Naive thymus-derived CD4-positive, alpha-beta T cell (primary cell): ENCODE data around the gene EXOSC10. TPM values are rescaled to one million over a fixed set of nuclear protein-coding genes. Genes with fewer than 3 reads are reported as not detected.

Experiments
- ATAC-seq: fragments of 150-1000 bp; cut with Tn5 transposase; 2 replicates; pipeline ENCODE4 v1.10.0; 2021; ENCODE audit warnings: mild to moderate bottlenecking, moderate library complexity
- CTCF ChIA-PET: fragments of 350-600 bp; sonication (Branson Sonifier 250); formaldehyde crosslinking; loops from one replicate; lab custom pipeline; 2021; ENCODE audit warnings: antibody characterized with exemption; lab: Charles Lee
- POLR2A ChIA-PET: fragments of 350-600 bp; sonication (Branson Sonifier 250); formaldehyde crosslinking; loops from one replicate; lab custom pipeline; 2021; ENCODE audit warnings: antibody characterized with exemption, inconsistent platforms; lab: Charles Lee
- DNase-seq, 9 donors: peaks; one replicate each; pipeline versions ENCODE4 v3.0.0 to v3.0.0-alpha.2; 2020 to 2022; ENCODE audit warnings: mixed read lengths in 1 of 9
- H3K27ac ChIP-seq: one replicate; pipeline ENCODE4 v1.7.0; 2013; ENCODE audit warnings: mild to moderate bottlenecking, low read depth, low read length, moderate library complexity
- H3K27me3 ChIP-seq, 2 donors: one replicate each; pipeline ENCODE4 v1.7.0; 2013; ENCODE audit warnings: low read length in 2 of 2, mild to moderate bottlenecking in 2 of 2, moderate library complexity in 2 of 2; ENCODE audit not compliant: control insufficient read depth in 2 of 2, insufficient read depth in 2 of 2
- H3K36me3 ChIP-seq, 3 experiments: 1 replicate in 2 of 3; 2 replicates in 1 of 3; pipeline ENCODE4 v1.7.0; 2013; ENCODE audit warnings: low read length in 3 of 3, mild to moderate bottlenecking in 3 of 3, moderate library complexity in 1 of 3; ENCODE audit not compliant: insufficient read depth in 3 of 3, control insufficient read depth in 2 of 3
- H3K4me1 ChIP-seq, 2 donors: one replicate each; pipeline ENCODE4 v1.7.0; 2013; ENCODE audit warnings: low read length in 2 of 2, mild to moderate bottlenecking in 2 of 2, moderate library complexity in 1 of 2; ENCODE audit not compliant: control insufficient read depth in 2 of 2, insufficient read depth in 2 of 2
- H3K4me3 ChIP-seq: 2 replicates; pipeline ENCODE4 v1.7.0; 2013; ENCODE audit warnings: mild to moderate bottlenecking, low read length
- H3K9me3 ChIP-seq, 3 experiments: 1 replicate in 2 of 3; 2 replicates in 1 of 3; pipeline ENCODE4 v1.7.0; 2013; ENCODE audit warnings: low read length in 3 of 3; ENCODE audit not compliant: control insufficient read depth in 2 of 3
- H3K27ac Mint-ChIP-seq, 9 donors: one replicate each; pipeline ENCODE4 v1.8.0; 2020 to 2022; ENCODE audit warnings: mixed read lengths in 9 of 9, mild to moderate bottlenecking in 8 of 9, moderate library complexity in 5 of 9, inconsistent platforms in 2 of 9
- H3K27me3 Mint-ChIP-seq, 5 donors: one replicate each; pipeline ENCODE4 v1.8.0; 2021 to 2022; ENCODE audit warnings: mixed read lengths in 5 of 5, mild to moderate bottlenecking in 1 of 5
- H3K36me3 Mint-ChIP-seq, 5 donors: one replicate each; pipeline ENCODE4 v1.8.0; 2020 to 2022; ENCODE audit warnings: mixed read lengths in 5 of 5, mild to moderate bottlenecking in 3 of 5, inconsistent platforms in 1 of 5
- H3K4me1 Mint-ChIP-seq, 7 donors: one replicate each; pipeline ENCODE4 v1.8.0; 2020 to 2022; ENCODE audit warnings: mixed read lengths in 7 of 7, mild to moderate bottlenecking in 3 of 7, inconsistent platforms in 1 of 7
- H3K4me3 Mint-ChIP-seq, 10 donors: one replicate each; pipeline ENCODE4 v1.8.0; 2020 to 2022; ENCODE audit warnings: mild to moderate bottlenecking in 10 of 10, mixed read lengths in 10 of 10, moderate library complexity in 6 of 10, inconsistent platforms in 2 of 10
- H3K9me3 Mint-ChIP-seq, 11 donors: one replicate each; pipeline ENCODE4 v1.8.0; 2020 to 2022; ENCODE audit warnings: mixed read lengths in 11 of 11, mild to moderate bottlenecking in 4 of 11, inconsistent platforms in 1 of 11, moderate library complexity in 1 of 11
- intact Hi-C, 2 donors: fragments of 100-400 bp; cut with micrococcal nuclease; formaldehyde crosslinking; loops; one replicate each; pipeline ENCODE4 v1.15.1; 2023
- polyA plus RNA-seq, 2 donors: library from polyadenylated mRNA; unstranded; fragments of 300-500 nt; fragmentation: Illumina TruSeq; gene quantifications; one replicate each; pipeline ENCODE4 v1.2.3, GENCODE V29; 2021
- total RNA-seq, 6 experiments: library from RNA in 5 of 6; stranded (reverse) in 5 of 6; gene quantifications; 1 replicate in 5 of 6; 2 replicates in 1 of 6; pipeline ENCODE4 v1.2.3 and lab custom pipeline; 2021 to 2026

The EXOSC10 gene
- total and polyA plus RNA-seq, 7 experiments from 2014 or later, result 33.9 to 83.4 (median 80.0) TPM

DNA sequence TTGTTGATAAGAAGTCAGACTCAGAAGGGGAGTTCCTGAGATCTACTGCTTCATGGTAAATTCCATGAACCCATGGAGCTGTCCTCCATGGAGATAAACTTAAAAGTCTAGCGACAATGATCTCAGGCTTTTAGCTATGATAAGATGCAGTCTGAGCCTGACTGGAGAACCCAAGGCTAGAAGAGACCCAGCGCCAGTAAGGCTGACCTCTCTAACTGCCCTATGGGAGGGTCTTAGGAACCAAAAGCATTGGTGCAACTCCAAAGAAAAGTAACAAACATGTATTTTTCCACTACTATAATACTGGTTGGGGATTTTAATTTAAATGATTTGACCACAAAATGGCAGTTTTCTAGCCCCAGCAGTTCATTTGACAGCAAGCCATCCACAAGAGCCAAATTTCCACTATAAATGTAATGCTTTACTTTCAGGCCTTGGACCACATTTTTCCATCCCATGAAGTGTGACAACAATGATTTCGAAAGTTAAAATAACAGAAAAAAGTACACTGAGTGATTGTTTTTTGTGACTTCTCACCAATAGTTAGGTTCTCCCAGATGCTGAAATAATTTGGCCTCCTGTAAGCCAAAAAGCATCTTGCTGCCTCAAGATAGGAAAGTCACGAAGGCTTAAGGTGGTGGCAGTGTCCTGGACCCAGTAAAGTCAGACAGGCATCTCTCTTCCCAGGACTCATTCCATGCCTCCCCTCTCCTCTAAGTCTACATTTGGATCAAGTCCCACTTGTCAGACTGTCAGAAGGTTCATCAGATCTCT is 43.1 kb upstream of the EXOSC10 start:
- H3K36me3 Mint-ChIP-seq, result peaks cover 14 to 65% (median 15%) of the 10 kb centered on the region in 5 donors
- Histone ChIP-seq H3K4me1 (no peaks in the 10 kb centered on the region), H3K36me3 (peaks cover 18 to 80% (median 34%) of the 10 kb centered on the region in 3 experiments)

DNA sequence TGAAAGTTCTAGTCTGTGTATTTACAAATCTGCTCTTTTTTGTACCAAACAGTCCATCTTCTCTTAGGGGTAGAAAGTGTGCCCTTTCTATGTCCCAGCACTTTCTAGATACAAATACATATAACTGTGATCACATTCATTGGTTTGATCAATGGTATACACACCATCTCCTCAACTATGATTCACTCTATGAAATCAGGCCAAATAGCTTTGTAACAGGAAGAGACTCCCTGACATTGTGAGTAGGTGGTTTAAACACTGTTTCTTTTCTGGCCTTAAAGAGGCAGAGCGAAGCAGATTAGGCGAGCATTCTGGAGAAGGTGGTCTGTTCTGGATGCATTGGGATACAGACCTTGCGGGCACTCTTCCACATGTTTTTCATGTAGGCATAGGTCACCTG is 39.3 kb upstream of the EXOSC10 start:
- Histone ChIP-seq H3K9me3 (no peaks in the 10 kb centered on the region), H3K4me1 (no peaks in the 10 kb centered on the region), H3K27me3 (no peaks in the 10 kb centered on the region), H3K4me3 (no peak overlapping the region), H3K27ac (no peak overlapping the region), H3K36me3 (peaks cover 9 to 66% (median 10%) of the 10 kb centered on the region in 3 experiments)
- Mint-ChIP-seq H3K36me3 (peaks cover 15 to 46% (median 19%) of the 10 kb centered on the region in 5 donors), H3K9me3 (no peaks in the 10 kb centered on the region), H3K4me1 (peaks cover 0 to 5% (median 0%) of the 10 kb centered on the region in 7 donors), H3K27me3 (no peaks in the 10 kb centered on the region), H3K27ac (no peak overlapping the region), H3K4me3 (no peak overlapping the region)
- DNase-seq, result no peak
- ChIA-PET POLR2A (no interaction called here), CTCF (no interaction called here)
- intact Hi-C loops, result no loop called here
- ATAC-seq, result no peak

More for the DNA sequence above, 43.1 kb upstream of the EXOSC10 start:
- Mint-ChIP-seq H3K27me3 (no peaks in the 10 kb centered on the region), H3K4me3 (no peak overlapping the region), H3K4me1 (peaks cover 0 to 5% (median 0%) of the 10 kb centered on the region in 7 donors), H3K9me3 (no peaks in the 10 kb centered on the region), H3K27ac (no peak overlapping the region)
- ATAC-seq (no peak), DNase-seq (no peak)
- Histone ChIP-seq H3K9me3 (no peaks in the 10 kb centered on the region), H3K27ac (no peak overlapping the region), H3K4me3 (no peak overlapping the region), H3K27me3 (no peaks in the 10 kb centered on the region)
- CTCF ChIA-PET, result no interaction called here
- intact Hi-C loops, result no loop called here
- POLR2A ChIA-PET, result no interaction called here

DNA sequence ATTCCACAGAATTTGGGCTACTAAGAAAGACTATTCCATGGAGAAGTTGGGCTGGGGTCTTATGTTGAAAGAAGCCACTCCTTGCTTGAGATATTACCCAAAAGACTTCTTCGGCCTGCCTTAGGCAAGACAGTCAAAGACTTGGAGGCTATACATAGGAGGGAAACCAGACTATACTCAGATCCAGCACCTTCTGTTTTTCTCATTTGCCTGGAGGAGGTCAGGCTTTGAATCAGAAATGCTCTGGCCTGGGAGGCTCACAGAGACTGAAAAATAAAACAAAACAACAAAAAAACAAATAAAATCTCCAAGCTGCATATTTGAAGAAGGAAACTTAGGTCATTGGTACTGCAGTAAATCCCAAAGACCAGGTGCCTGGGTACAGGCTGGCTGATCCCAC is 38.4 kb upstream of the EXOSC10 start:
- intact Hi-C loops, result no loop called here
- DNase-seq (no peak), ATAC-seq (no peak)
- Mint-ChIP-seq H3K36me3 (peaks cover 7 to 46% (median 19%) of the 10 kb centered on the region in 5 donors), H3K27ac (no peak overlapping the region), H3K9me3 (no peaks in the 10 kb centered on the region), H3K27me3 (no peaks in the 10 kb centered on the region), H3K4me1 (no peaks in the 10 kb centered on the region), H3K4me3 (no peak overlapping the region)
- no peak overlapping the region for H3K4me3 ChIP-seq
- H3K4me1 ChIP-seq, result no peaks in the 10 kb centered on the region
- no peaks in the 10 kb centered on the region for H3K9me3 ChIP-seq
- POLR2A ChIA-PET, result no interaction called here
- CTCF ChIA-PET, result interaction anchor here (0.6 kb wide), 1 partner anchor 1962 kb away, joined by 3 read pairs; no protein-coding TSS in a partner anchor
- H3K27ac ChIP-seq, result no peak overlapping the region
- H3K27me3 ChIP-seq, result no peaks in the 10 kb centered on the region
- H3K36me3 ChIP-seq, result peaks cover 5 to 66% (median 10%) of the 10 kb centered on the region in 3 experiments

DNA sequence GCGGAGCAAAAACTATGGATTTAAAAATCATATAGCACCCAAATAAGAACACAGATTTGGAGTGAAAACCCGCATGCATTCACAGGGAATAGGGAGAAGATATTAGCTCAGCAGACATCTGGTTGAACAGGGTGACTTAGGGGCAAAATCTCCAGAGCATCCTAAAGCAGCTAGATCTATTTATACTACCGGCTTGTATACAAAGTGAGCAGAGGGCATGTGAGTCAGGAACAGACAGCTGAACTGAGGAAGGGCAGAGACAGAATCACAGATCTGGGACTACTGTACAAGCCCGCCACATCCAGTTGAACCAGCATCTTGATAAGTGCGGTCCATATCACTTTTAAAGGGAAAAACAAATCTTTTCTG is 35.2 kb upstream of the EXOSC10 start:
- Mint-ChIP-seq H3K4me1 (no peaks in the 10 kb centered on the region), H3K27ac (peak overlapping the region in 1 of 9 donors; percentile 66), H3K4me3 (no peak overlapping the region), H3K9me3 (no peaks in the 10 kb centered on the region), H3K36me3 (peaks cover 11 to 58% (median 37%) of the 10 kb centered on the region in 5 donors), H3K27me3 (no peaks in the 10 kb centered on the region)
- DNase-seq, result no peak
- no peak for ATAC-seq
- no peaks in the 10 kb centered on the region for H3K27me3 ChIP-seq
- no peaks in the 10 kb centered on the region for H3K9me3 ChIP-seq
- no peak overlapping the region for H3K4me3 ChIP-seq
- CTCF ChIA-PET, result no interaction called here
- intact Hi-C loops, result no loop called here
- peaks cover 5 to 82% (median 13%) of the 10 kb centered on the region in 3 experiments for H3K36me3 ChIP-seq
- H3K4me1 ChIP-seq, result no peaks in the 10 kb centered on the region
- no peak overlapping the region for H3K27ac ChIP-seq
- POLR2A ChIA-PET, result no interaction called here

DNA sequence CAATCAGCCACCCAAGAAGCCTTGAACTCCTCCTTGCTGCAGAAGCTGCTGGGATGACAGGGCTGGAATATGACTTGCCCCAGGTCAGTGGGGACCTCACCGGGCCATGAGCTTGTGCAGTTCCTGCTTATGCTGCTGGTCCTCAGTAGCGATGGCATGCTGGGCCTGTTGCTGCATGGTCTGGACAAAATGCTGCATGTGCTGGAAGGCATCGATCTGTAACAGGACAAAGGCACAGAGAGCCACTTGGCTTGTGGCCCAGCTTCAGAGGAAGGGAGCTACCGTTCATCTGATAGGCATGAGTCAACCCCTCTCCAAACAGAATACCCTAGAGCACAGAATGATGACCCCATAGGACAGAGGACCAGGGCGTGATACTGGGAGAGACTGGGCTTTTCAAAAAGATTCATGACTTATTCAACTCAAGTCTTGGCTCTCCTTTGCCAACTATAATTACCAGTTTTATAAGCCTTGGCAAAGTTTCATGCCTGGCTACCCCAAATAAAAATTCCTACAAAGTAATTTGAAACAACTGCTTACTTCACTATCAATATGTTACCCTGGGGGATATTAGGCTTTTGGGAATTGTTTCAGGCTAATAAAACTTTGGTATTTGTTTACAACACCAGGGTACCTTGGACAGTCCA is 34.7 kb upstream of the EXOSC10 start:
- no peak for ATAC-seq
- no peaks in the 10 kb centered on the region for H3K9me3 Mint-ChIP-seq
- no peaks in the 10 kb centered on the region for H3K27me3 Mint-ChIP-seq
- DNase-seq, result no peak
- H3K27me3 ChIP-seq, result no peaks in the 10 kb centered on the region
- intact Hi-C loops, result no loop called here
- H3K4me1 ChIP-seq, result no peaks in the 10 kb centered on the region
- ChIA-PET CTCF (no interaction called here), POLR2A (no interaction called here)
- H3K4me3 Mint-ChIP-seq, result no peak overlapping the region
- no peaks in the 10 kb centered on the region for H3K4me1 Mint-ChIP-seq
- peaks cover 6 to 82% (median 18%) of the 10 kb centered on the region in 3 experiments for H3K36me3 ChIP-seq
- no peak overlapping the region for H3K4me3 ChIP-seq
- no peak overlapping the region for H3K27ac ChIP-seq
- no peaks in the 10 kb centered on the region for H3K9me3 ChIP-seq
- H3K27ac Mint-ChIP-seq, result peak overlapping the region in 1 of 9 donors; percentile 27
- peaks cover 16 to 60% (median 42%) of the 10 kb centered on the region in 5 donors for H3K36me3 Mint-ChIP-seq

DNA sequence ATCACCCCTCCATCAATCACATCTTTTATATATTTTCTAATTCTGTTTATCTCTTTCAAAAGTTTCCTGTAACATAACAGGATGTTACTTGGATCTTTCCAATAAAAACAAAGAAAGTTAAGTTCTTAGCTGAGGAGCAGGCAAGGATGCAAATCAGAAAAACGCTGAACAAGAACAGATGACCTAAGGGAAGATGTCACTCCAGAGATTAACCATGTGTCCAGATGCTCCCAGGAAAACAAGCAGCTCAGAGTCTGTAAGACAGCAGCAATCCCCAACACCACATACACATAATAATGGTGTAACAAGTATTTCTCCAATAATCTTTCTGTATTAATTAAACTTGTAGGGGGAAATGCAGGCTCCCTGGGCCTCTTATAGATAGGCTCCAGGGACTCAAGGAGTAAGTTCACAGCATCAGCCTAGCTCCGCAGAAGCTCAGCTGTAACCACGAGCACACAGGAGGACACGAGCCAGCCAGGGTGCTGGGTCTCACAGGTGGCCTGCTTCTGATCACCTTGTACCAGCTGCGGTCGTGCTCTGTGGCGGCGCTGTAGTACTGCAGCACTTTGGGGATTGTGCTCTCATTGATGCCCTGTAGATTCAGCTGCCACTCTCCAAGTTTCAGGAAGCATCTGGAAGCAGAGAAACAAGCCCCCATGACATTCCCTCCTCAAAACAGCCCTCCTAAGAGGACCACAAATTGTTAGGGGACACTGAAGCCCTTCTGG is 33.1 kb upstream of the EXOSC10 start:
- H3K27me3 Mint-ChIP-seq, result no peaks in the 10 kb centered on the region
- CTCF ChIA-PET, result no interaction called here

More for the DNA sequence above, 33.1 kb upstream of the EXOSC10 start:
- DNase-seq (no peak), ATAC-seq (no peak)
- Histone ChIP-seq H3K27ac (no peak overlapping the region), H3K9me3 (no peaks in the 10 kb centered on the region), H3K4me3 (no peak overlapping the region), H3K27me3 (no peaks in the 10 kb centered on the region), H3K4me1 (no peaks in the 10 kb centered on the region), H3K36me3 (peaks cover 18 to 82% (median 19%) of the 10 kb centered on the region in 3 experiments)
- Mint-ChIP-seq H3K4me1 (no peaks in the 10 kb centered on the region), H3K9me3 (no peaks in the 10 kb centered on the region), H3K27ac (peak overlapping the region in 1 of 9 donors; percentile 59), H3K36me3 (peaks cover 13 to 55% (median 39%) of the 10 kb centered on the region in 5 donors), H3K4me3 (no peak overlapping the region)
- intact Hi-C loops, result no loop called here
- POLR2A ChIA-PET, result no interaction called here
